GM19463 (cell line): ENCODE results near the gene SLX9.

ENCODE experiments used
- ATAC-seq: cut with Tn5 transposase; IDR thresholded peaks from one replicate; pipeline ENCODE4 v1.9.1; 2021; ENCODE audit warnings: mild to moderate bottlenecking, moderate library complexity; ENCODE audit not compliant: unreplicated experiment

SLX9 gene

GRCh38 chr21:44958471-44959191 lies 18.8 kb downstream of the SLX9 start:
- ATAC-seq = no peak

GRCh38 chr21:44959376-44960091 lies 19.7 kb downstream of the SLX9 start:
- ATAC-seq = no peak

GRCh38 chr21:44960141-44961092 lies 20.6 kb downstream of the SLX9 start:
- no peak for ATAC-seq

- no peak for ATAC-seq
Observed at GRCh38 chr21:44962403-44962966, 22.7 kb downstream of the SLX9 start.

GRCh38 chr21:44964381-44964780 lies 24.6 kb downstream of the SLX9 start:
- no peak for ATAC-seq

GRCh38 chr21:44965251-44966022 lies 25.6 kb downstream of the SLX9 start:
- no peak for ATAC-seq

- ATAC-seq = no peak
Observed at GRCh38 chr21:44966135-44967081, 26.6 kb downstream of the SLX9 start.

GRCh38 chr21:44967082-44968047 lies 27.5 kb downstream of the SLX9 start:
- ATAC-seq = no peak

GRCh38 chr21:44969066-44969670 lies 29.3 kb downstream of the SLX9 start:
- ATAC-seq = no peak

- ATAC-seq = no peak
Observed at GRCh38 chr21:44969931-44970755, 30.3 kb downstream of the SLX9 start.

GRCh38 chr21:44970766-44971671 lies 31.2 kb downstream of the SLX9 start:
- ATAC-seq = no peak

- no peak for ATAC-seq
Observed at GRCh38 chr21:44971672-44971995, 31.8 kb downstream of the SLX9 start.

GRCh38 chr21:44972301-44972814 lies 32.5 kb downstream of the SLX9 start:
- no peak for ATAC-seq

- no peak for ATAC-seq
Observed at GRCh38 chr21:44972821-44973220, 33.0 kb downstream of the SLX9 start.

GRCh38 chr21:44973598-44973997 lies 33.8 kb downstream of the SLX9 start:
- ATAC-seq = no peak

GRCh38 chr21:44974676-44975075 lies 34.8 kb downstream of the SLX9 start:
- no peak for ATAC-seq
